Measurements from ENCODE around the gene PXK.
"Not testable (repeated sequence)": the region's sequence is repeated elsewhere in the genome, so short reads cannot be mapped to it uniquely, and the experiment has no call there.

The PXK gene

GRCh38 chr3:58332575-58333188, at the start of gene PXK:
Gene PXK, plus strand, starts transcription at chr3:58332892. Its CDS starts 97 bp downstream, at chr3:58332989.
- DNase-seq, result peak; percentile 86
- peak; percentile 91 for ATAC-seq

- DNase-seq (no peak), ATAC-seq (no peak)
These were observed 47.4 kb upstream of the PXK start for GRCh38 chr3:58285334-58285733.

- no peak for DNase-seq
- ATAC-seq, result no peak
These were observed 45.3 kb upstream of the PXK start for GRCh38 chr3:58287354-58287753.

- ATAC-seq (no peak), DNase-seq (no peak)
These were observed 44.5 kb upstream of the PXK start for GRCh38 chr3:58288011-58288728.

GRCh38 chr3:58288964-58289613, 43.6 kb upstream of the PXK start:
- ATAC-seq, DNase-seq: not testable (repeated sequence)

- not testable (repeated sequence) for DNase-seq
These were observed 42.2 kb upstream of the PXK start for GRCh38 chr3:58290446-58290845.

GRCh38 chr3:58291671-58292338, 40.9 kb upstream of the PXK start:
- ATAC-seq (no peak), DNase-seq (no peak)

More at GRCh38 chr3:58290446-58290845, 42.2 kb upstream of the PXK start:
- not testable (repeated sequence) for ATAC-seq

GRCh38 chr3:58292866-58293265, 39.8 kb upstream of the PXK start:
- ATAC-seq, result no peak
- DNase-seq, result no peak

- no peak for ATAC-seq
- no peak for DNase-seq
These were observed 39.2 kb upstream of the PXK start for GRCh38 chr3:58293516-58293915.

- ATAC-seq (no peak), DNase-seq (no peak)
These were observed 36.4 kb upstream of the PXK start for GRCh38 chr3:58296269-58296668.

GRCh38 chr3:58296843-58297242, 35.8 kb upstream of the PXK start:
- ATAC-seq, result no peak
- no peak for DNase-seq

- no peak for ATAC-seq
- DNase-seq, result no peak
These were observed 34.5 kb upstream of the PXK start for GRCh38 chr3:58298190-58298589.

GRCh38 chr3:58299075-58299474, 33.6 kb upstream of the PXK start:
- no peak for ATAC-seq
- DNase-seq, result no peak

- no peak for ATAC-seq
These were observed 32.7 kb upstream of the PXK start for GRCh38 chr3:58299839-58300516.

GRCh38 chr3:58305882-58306711, 26.6 kb upstream of the PXK start, which contains the start of the genes HTD2 and RPP14:
Gene HTD2, plus strand, starts transcription at chr3:58306520. Its CDS starts 11,094 bp downstream, at chr3:58317614.
Gene RPP14, plus strand, starts transcription at chr3:58306245. Its CDS starts 4,085 bp downstream, at chr3:58310330.
- peak; percentile 99 for DNase-seq
- peak; percentile 92 for ATAC-seq

More at GRCh38 chr3:58299839-58300516, 32.7 kb upstream of the PXK start:
- no peak for DNase-seq

- no peak for ATAC-seq
- DNase-seq, result peak; percentile 44
These were observed 25.0 kb upstream of the PXK start for GRCh38 chr3:58307639-58308215.

- DNase-seq, result no peak
- ATAC-seq, result no peak
These were observed 24.0 kb upstream of the PXK start for GRCh38 chr3:58308728-58309127.

GRCh38 chr3:58317811-58318210, 14.9 kb upstream of the PXK start:
- no peak for ATAC-seq
- DNase-seq, result no peak

- no peak for DNase-seq
- ATAC-seq, result no peak
These were observed 10.9 kb upstream of the PXK start for GRCh38 chr3:58321791-58322190.

- ATAC-seq (no peak), DNase-seq (no peak)
These were observed 9.9 kb upstream of the PXK start for GRCh38 chr3:58322793-58323192.

All from stimulated activated naive CD8-positive, alpha-beta T cell treated with anti-CD3 and anti-CD28 coated beads, Interleukin-15, Interleukin-2, amounts not matched to agents 100 U/mL and 50 U/mL, for 24 hours (primary cell).